HCT116 (cell line): ENCODE measurements around the gene SIRPA. TPM values are rescaled to one million over a fixed set of nuclear protein-coding genes. Genes with fewer than 3 reads are reported as not detected.
A peak's percentile ranks its signal among the peaks of the same experiment; 100 is the strongest.

ENCODE experiments used
- ATAC-seq: fragments of 200-7000 bp; cut with Tn5 transposase; 2 replicates; pipeline ENCODE4 v1.9.1; 2020; ENCODE audit warnings: mild to moderate bottlenecking, moderate library complexity
- BruUV-seq: library from RNA; stranded (reverse); fragments of 400-500 nt; replicated peaks from 2 replicates; lab custom pipeline; 2021; lab: Mats Ljungman, UMichigan
- CTCF ChIA-PET: fragments of 300-600 bp; sonication (Branson Sonifier 250); formaldehyde crosslinking; loops from one replicate; lab custom pipeline; 2021; ENCODE audit warnings: antibody characterized with exemption; lab: Charles Lee
- POLR2A ChIA-PET: fragments of 300-600, 350-600 bp; sonication (Branson Sonifier 250); formaldehyde crosslinking; loops from one replicate; lab custom pipeline; 2021; ENCODE audit warnings: antibody characterized with exemption; lab: Charles Lee
- RAD21 ChIA-PET, 2 experiments: fragments of 300-600 bp; sonication (Branson Sonifier 250); formaldehyde crosslinking; loops; one replicate each; lab custom pipeline; 2023; ENCODE audit warnings: low total read pairs in 2 of 2; ENCODE audit not compliant: uncharacterized antibody in 2 of 2, unreplicated experiment in 2 of 2, low non-redundant PET in 1 of 2; lab: Charles Lee
- DNase-seq: peaks from one replicate; pipeline ENCODE4 v3.0.0-alpha.2; 2010; ENCODE audit warnings: low read depth, low spot score
- H2AFZ ChIP-seq: fragments of 200-600 bp; shearing (Covaris generic), sonication (generic); 2 replicates; pipeline ENCODE4 v1.6.1; 2017; ENCODE audit warnings: low read depth, mixed run types, mixed read lengths, antibody characterized with exemption, low read length; ENCODE audit not compliant: poor library complexity, severe bottlenecking
- H3K27ac ChIP-seq: 2 replicates; pipeline ENCODE4 v1.5.1; 2012; ENCODE audit warnings: low read depth, low read length
- H3K27me3 ChIP-seq: fragments of 200-600 bp; sonication (generic); 2 replicates; pipeline ENCODE4 v1.6.1; 2016; ENCODE audit warnings: mixed run types, low read length, mixed read lengths; ENCODE audit not compliant: insufficient read depth
- H3K36me3 ChIP-seq, 2 experiments: fragments of 200-500 bp in 1 of 2; fragments of 200-600 bp in 1 of 2; sonication (Bioruptor generic) in 1 of 2; sonication (generic) in 1 of 2; 2 replicates each; pipeline versions ENCODE4 v1.5.1 to v1.6.1; 2014 to 2016; ENCODE audit warnings: low read length in 2 of 2, inconsistent platforms in 1 of 2, mixed read lengths in 1 of 2, mixed run types in 1 of 2; ENCODE audit not compliant: insufficient read depth in 2 of 2, control insufficient read depth in 1 of 2
- H3K4me1 ChIP-seq, 2 experiments: fragments of 200-600 bp in 1 of 2; sonication (generic) in 1 of 2; 2 replicates each; pipeline versions ENCODE4 v1.5.1 to v1.6.1; 2012 to 2017; ENCODE audit warnings: low read length in 2 of 2, inconsistent platforms in 1 of 2, mild to moderate bottlenecking in 1 of 2, mixed read lengths in 1 of 2, mixed run types in 1 of 2, moderate library complexity in 1 of 2; ENCODE audit not compliant: insufficient read depth in 2 of 2, control insufficient read depth in 1 of 2
- H3K4me2 ChIP-seq: fragments of 200-600 bp; sonication (generic); 2 replicates; pipeline ENCODE4 v1.6.1; 2017; ENCODE audit warnings: mixed run types, low read length, mixed read lengths
- H3K4me3 ChIP-seq, 2 experiments: fragments of 200-600 bp in 1 of 2; sonication (generic) in 1 of 2; replicated peaks in 1 of 2; 2 replicates each; pipeline ENCODE4 v1.5.1; 2011 to 2016; ENCODE audit warnings: low read length in 2 of 2, control low read depth in 1 of 2, low read depth in 1 of 2, mild to moderate bottlenecking in 1 of 2, mixed read lengths in 1 of 2, mixed run types in 1 of 2
- H3K79me2 ChIP-seq: fragments of 200-600 bp; sonication (generic); 2 replicates; pipeline ENCODE4 v1.6.1; 2017; ENCODE audit warnings: mild to moderate bottlenecking, mixed run types, low read length, moderate library complexity, mixed read lengths; ENCODE audit not compliant: insufficient read depth
- H3K9ac ChIP-seq: fragments of 200-600 bp; sonication (generic); 2 replicates; pipeline ENCODE4 v1.6.1; 2016; ENCODE audit warnings: low read length, mixed read lengths
- H3K9me2 ChIP-seq: fragments of 200-600 bp; sonication (generic), shearing (Covaris generic); 2 replicates; pipeline ENCODE4 v1.6.1; 2017; ENCODE audit warnings: mixed run types, mild to moderate bottlenecking, moderate library complexity; ENCODE audit not compliant: insufficient read depth
- H3K9me3 ChIP-seq, 2 experiments: fragments of 200-500 bp in 1 of 2; fragments of 200-600 bp in 1 of 2; sonication (Bioruptor generic) in 1 of 2; sonication (generic) in 1 of 2; 2 replicates each; pipeline ENCODE4 v1.6.1; 2014 to 2017; ENCODE audit warnings: low read length in 2 of 2, mixed read lengths in 2 of 2, inconsistent platforms in 1 of 2, low read depth in 1 of 2, mild to moderate bottlenecking in 1 of 2, mixed run types in 1 of 2, moderate library complexity in 1 of 2; ENCODE audit not compliant: control insufficient read depth in 1 of 2, insufficient read depth in 1 of 2
- H4K20me1 ChIP-seq: fragments of 200-600 bp; sonication (generic), shearing (Covaris generic); 2 replicates; pipeline ENCODE4 v1.6.1; 2017; ENCODE audit warnings: mixed run types, mild to moderate bottlenecking, moderate library complexity; ENCODE audit not compliant: insufficient read depth
- CBX3 ChIP-seq: IDR thresholded peaks from 2 replicates; pipeline ENCODE4 v1.6.1; 2012; ENCODE audit warnings: low read depth
- ELF1 ChIP-seq: IDR thresholded peaks from 2 replicates; pipeline ENCODE4 v1.6.1; 2012; ENCODE audit warnings: low read depth, borderline replicate concordance
- EZH2phosphoT487 ChIP-seq: fragments of 200-600 bp; IDR thresholded peaks from 2 replicates; pipeline ENCODE4 v1.6.1; 2018; ENCODE audit warnings: antibody characterized with exemption, borderline replicate concordance
- JUND ChIP-seq: IDR thresholded peaks from 2 replicates; pipeline ENCODE4 v1.6.1; 2012
- POLR2AphosphoS5 ChIP-seq: IDR thresholded peaks from 2 replicates; pipeline ENCODE4 v1.6.1; 2011; ENCODE audit warnings: mild to moderate bottlenecking, low read depth, low read length, moderate library complexity
- SIN3A ChIP-seq: IDR thresholded peaks from 2 replicates; pipeline ENCODE4 v1.6.1; 2012; ENCODE audit warnings: low read depth
- TCF7L2 ChIP-seq: IDR thresholded peaks from 2 replicates; pipeline ENCODE4 v1.7.0; 2011; ENCODE audit warnings: borderline replicate concordance, inconsistent platforms; ENCODE audit not compliant: insufficient read depth, insufficient read length; ENCODE audit errors: extremely low read depth
- intact Hi-C: fragments of 100-400 bp; cut with micrococcal nuclease; formaldehyde crosslinking; loops from 2 replicates; pipeline ENCODE4 v1.10.0; 2022
- total RNA-seq: library from RNA; stranded (reverse); gene quantifications from one replicate; pipeline ENCODE4 v1.2.1, GENCODE V29; 2021; ENCODE audit not compliant: unreplicated experiment

The SIRPA gene
- total RNA-seq, 1 experiment from 2014 or later = 15.3 TPM

DNA sequence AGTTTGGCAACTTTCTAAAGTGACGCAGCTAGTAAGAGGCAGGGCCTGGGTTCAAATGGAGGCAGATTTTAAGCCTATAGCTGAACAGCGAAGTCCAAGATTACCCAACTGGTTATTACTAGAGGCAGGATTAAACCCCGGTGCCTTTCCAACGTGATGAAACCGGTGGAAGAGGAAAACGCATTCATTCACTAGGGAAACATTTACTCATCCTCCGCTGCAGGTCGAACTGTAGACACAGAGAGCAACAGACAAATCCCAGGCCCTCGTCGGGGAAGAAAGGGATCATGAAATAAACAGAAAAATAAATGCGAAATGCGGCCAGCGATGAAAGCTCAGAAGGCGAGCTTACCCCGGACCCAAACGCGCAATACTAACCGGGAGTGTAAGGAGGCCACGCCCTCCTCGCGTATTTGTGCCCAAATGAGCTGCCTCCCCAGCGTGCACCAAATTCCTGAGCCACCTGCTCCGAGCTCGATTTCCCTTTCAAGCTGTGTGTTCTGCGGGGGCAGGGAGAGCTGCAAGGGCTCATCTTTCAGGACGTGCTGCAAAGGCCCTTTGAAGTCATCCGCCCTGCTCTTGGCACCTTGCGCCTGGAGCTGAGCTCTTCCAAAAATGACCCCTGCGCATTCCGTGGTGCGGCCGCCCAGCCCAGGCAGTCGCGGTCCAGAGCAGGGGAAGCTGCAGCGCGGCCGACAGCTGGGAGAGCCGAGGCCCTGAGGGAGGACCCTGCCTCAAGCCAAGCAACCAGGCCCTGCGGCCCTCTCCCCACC lies 51.7 kb downstream of the SIRPA start:
- no peaks in the 10 kb centered on the region for H3K27me3 ChIP-seq
- BruUV-seq = no TSS peak
- H3K79me2 ChIP-seq = no peaks in the 10 kb centered on the region
- H3K9ac ChIP-seq = no peak overlapping the region
- H3K27ac ChIP-seq = no peak overlapping the region
- ChIA-PET CTCF (no interaction called here), RAD21 (no interaction called here), POLR2A (no interaction called here)
- no peak for DNase-seq
- ATAC-seq = no peak
- no peak overlapping the region for H2AFZ ChIP-seq
- no peaks in the 10 kb centered on the region for H3K36me3 ChIP-seq
- H3K4me3 ChIP-seq = no peak overlapping the region
- H4K20me1 ChIP-seq = no peaks in the 10 kb centered on the region
- no peak overlapping the region; the same call in 1 of the 2 replicates for H3K4me2 ChIP-seq
- no peaks in the 10 kb centered on the region for H3K4me1 ChIP-seq
- H3K9me3 ChIP-seq = no peaks in the 10 kb centered on the region
- intact Hi-C loops = no loop called here
- TF ChIP-seq TCF7L2 = peak; percentile 35
- no peak for TF ChIP-seq EZH2phosphoT487
- TF ChIP-seq, all 23 proteins: peak for 1
- H3K9me2 ChIP-seq = no peaks in the 10 kb centered on the region

- ATAC-seq (no peak), DNase-seq (no peak)
- H3K9ac ChIP-seq = no peak overlapping the region
- H3K9me3 ChIP-seq = no peaks in the 10 kb centered on the region
- no peak overlapping the region for H3K4me2 ChIP-seq
- ChIA-PET POLR2A (no interaction called here), RAD21 (no interaction called here), CTCF (no interaction called here)
- H4K20me1 ChIP-seq = no peaks in the 10 kb centered on the region
- H3K79me2 ChIP-seq = no peaks in the 10 kb centered on the region
- no peaks in the 10 kb centered on the region for H3K9me2 ChIP-seq
- no peak overlapping the region for H2AFZ ChIP-seq
- H3K36me3 ChIP-seq = no peaks in the 10 kb centered on the region
- no peak overlapping the region for H3K27ac ChIP-seq
- no TSS peak for BruUV-seq
- H3K27me3 ChIP-seq = no peaks in the 10 kb centered on the region
- TF ChIP-seq CBX3 = no peak
- no peak for TF ChIP-seq ELF1
- no peak for TF ChIP-seq POLR2AphosphoS5
- TF ChIP-seq JUND = no peak
- no peak for TF ChIP-seq TCF7L2
- TF ChIP-seq SIN3A = no peak
- H3K4me1 ChIP-seq = no peaks in the 10 kb centered on the region
- intact Hi-C loops = no loop called here
- H3K4me3 ChIP-seq = no peak overlapping the region
Measured at GRCh38 chr20:1947535-1947846, 52.3 kb downstream of the SIRPA start.
